Mammary epithelial cell (primary cell): ENCODE data around the gene MYL3.

Source experiments
- EZH2 ChIP-seq: IDR thresholded peaks from 2 replicates; pipeline ENCODE4 v1.6.1; 2012; ENCODE audit warnings: low read length, inconsistent platforms, borderline replicate concordance
- TF ChIP-seq, protein P1 (sequence below), 2 donors: IDR thresholded peaks in 1 of 2; conservative IDR thresholded peaks in 1 of 2; 2 replicates each; pipeline ENCODE4 v1.5.1; 2011 to 2012; ENCODE audit warnings: inconsistent platforms in 2 of 2, low read length in 2 of 2, mild to moderate bottlenecking in 2 of 2, control low read depth in 1 of 2, low read depth in 1 of 2; ENCODE audit not compliant: insufficient read depth in 1 of 2; ENCODE audit errors: extremely low read depth in 1 of 2

GRCh38 chr3:46893763-46894162, 30.5 kb upstream of the MYL3 start:
- TF ChIP-seq, protein P1, sequence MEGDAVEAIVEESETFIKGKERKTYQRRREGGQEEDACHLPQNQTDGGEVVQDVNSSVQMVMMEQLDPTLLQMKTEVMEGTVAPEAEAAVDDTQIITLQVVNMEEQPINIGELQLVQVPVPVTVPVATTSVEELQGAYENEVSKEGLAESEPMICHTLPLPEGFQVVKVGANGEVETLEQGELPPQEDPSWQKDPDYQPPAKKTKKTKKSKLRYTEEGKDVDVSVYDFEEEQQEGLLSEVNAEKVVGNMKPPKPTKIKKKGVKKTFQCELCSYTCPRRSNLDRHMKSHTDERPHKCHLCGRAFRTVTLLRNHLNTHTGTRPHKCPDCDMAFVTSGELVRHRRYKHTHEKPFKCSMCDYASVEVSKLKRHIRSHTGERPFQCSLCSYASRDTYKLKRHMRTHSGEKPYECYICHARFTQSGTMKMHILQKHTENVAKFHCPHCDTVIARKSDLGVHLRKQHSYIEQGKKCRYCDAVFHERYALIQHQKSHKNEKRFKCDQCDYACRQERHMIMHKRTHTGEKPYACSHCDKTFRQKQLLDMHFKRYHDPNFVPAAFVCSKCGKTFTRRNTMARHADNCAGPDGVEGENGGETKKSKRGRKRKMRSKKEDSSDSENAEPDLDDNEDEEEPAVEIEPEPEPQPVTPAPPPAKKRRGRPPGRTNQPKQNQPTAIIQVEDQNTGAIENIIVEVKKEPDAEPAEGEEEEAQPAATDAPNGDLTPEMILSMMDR (conservative IDR thresholded peaks at IDR 0.05 in 1 of 2, IDR thresholded peaks at IDR 0.05 in 1 of 2; ENCODE audit: extremely low read depth in 1 of 2, insufficient read depth in 1 of 2, low read depth in 1 of 2, low read length in 2 of 2): no peak
- TF ChIP-seq EZH2: no peak
